ENCODE data around the gene CDCP2.

- TF ChIP-seq TCF4 (CRISPR knock-in tag; IDR thresholded peaks at IDR 0.05; ENCODE audit: borderline replicate concordance) (no peak), ZNF565 (CRISPR knock-in tag; conservative IDR thresholded peaks at IDR 0.05; ENCODE audit: low read depth) (no peak), TOX (CRISPR knock-in tag; IDR thresholded peaks at IDR 0.05; ENCODE audit: borderline replicate concordance) (no peak), ARNTL (CRISPR knock-in tag; IDR thresholded peaks at IDR 0.05; ENCODE audit: borderline replicate concordance, low read depth) (no peak), TSHZ2 (CRISPR knock-in tag; IDR thresholded peaks at IDR 0.05) (no peak), GLIS3 (CRISPR knock-in tag; IDR thresholded peaks at IDR 0.05) (no peak)
- TF ChIP-seq, protein P1, sequence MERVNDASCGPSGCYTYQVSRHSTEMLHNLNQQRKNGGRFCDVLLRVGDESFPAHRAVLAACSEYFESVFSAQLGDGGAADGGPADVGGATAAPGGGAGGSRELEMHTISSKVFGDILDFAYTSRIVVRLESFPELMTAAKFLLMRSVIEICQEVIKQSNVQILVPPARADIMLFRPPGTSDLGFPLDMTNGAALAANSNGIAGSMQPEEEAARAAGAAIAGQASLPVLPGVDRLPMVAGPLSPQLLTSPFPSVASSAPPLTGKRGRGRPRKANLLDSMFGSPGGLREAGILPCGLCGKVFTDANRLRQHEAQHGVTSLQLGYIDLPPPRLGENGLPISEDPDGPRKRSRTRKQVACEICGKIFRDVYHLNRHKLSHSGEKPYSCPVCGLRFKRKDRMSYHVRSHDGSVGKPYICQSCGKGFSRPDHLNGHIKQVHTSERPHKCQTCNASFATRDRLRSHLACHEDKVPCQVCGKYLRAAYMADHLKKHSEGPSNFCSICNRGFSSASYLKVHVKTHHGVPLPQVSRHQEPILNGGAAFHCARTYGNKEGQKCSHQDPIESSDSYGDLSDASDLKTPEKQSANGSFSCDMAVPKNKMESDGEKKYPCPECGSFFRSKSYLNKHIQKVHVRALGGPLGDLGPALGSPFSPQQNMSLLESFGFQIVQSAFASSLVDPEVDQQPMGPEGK (CRISPR knock-in tag; IDR thresholded peaks at IDR 0.05; ENCODE audit: borderline replicate concordance): no peak
Observed at GRCh38 chr1:54161495-54162168, 8.8 kb upstream of the CDCP2 start.

All from SK-N-SH treated with all-trans-retinoic acid at 6 μM for 48 hours (cell line).